PC-3 (cell line): Measurements from ENCODE around the gene GALNTL6.

Experiments
- CTCF ChIP-seq: fragments of 300-600 bp; sonication (generic); conservative IDR thresholded peaks from 2 replicates; pipeline ENCODE4 v1.5.1; 2017; ENCODE audit warnings: antibody characterized with exemption, low read depth, mild to moderate bottlenecking, low read length
- EZH2phosphoT487 ChIP-seq: fragments of 300-600 bp; sonication (generic); IDR thresholded peaks from 2 replicates; pipeline ENCODE4 v1.6.1; 2018; ENCODE audit warnings: mild to moderate bottlenecking, antibody characterized with exemption, low read length, borderline replicate concordance

GRCh38 chr4:172942840-172943239 lies 1129.6 kb downstream of the GALNTL6 start:
- no peak for TF ChIP-seq CTCF
- no peak for TF ChIP-seq EZH2phosphoT487
